GM19372 (cell line): ENCODE measurements around the gene ZNF417.
"Not testable (repeated sequence)": the region's sequence is repeated elsewhere in the genome, so short reads cannot be mapped to it uniquely, and the experiment has no call there.

Source experiments
- ATAC-seq: cut with Tn5 transposase; IDR thresholded peaks from one replicate; pipeline ENCODE4 v1.9.1; 2021; ENCODE audit warnings: mild to moderate bottlenecking, low read depth, moderate library complexity; ENCODE audit not compliant: unreplicated experiment

Gene ZNF417

DNA sequence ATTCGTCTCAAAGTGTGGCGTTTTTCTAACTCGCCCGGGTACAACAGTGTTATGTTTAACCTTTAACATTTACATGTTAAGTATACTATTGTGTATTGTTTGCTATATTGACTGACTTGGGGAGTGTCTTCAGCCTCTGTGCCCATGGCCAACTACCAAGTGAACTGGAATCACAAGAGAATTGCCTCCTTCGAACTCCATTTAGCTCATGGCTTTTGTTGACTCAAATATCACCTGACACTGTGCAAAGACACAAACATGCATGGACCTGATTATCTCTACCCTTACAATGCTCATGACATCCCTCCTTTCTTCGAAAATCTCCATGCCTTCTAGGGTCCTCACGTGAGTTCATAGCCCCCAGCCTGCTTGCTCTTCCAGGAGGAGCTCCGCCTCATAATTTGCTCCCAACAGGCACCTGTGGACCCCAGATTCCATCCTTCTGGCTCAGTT lies 28.3 kb downstream of the ZNF417 start:
- ATAC-seq = no peak

DNA sequence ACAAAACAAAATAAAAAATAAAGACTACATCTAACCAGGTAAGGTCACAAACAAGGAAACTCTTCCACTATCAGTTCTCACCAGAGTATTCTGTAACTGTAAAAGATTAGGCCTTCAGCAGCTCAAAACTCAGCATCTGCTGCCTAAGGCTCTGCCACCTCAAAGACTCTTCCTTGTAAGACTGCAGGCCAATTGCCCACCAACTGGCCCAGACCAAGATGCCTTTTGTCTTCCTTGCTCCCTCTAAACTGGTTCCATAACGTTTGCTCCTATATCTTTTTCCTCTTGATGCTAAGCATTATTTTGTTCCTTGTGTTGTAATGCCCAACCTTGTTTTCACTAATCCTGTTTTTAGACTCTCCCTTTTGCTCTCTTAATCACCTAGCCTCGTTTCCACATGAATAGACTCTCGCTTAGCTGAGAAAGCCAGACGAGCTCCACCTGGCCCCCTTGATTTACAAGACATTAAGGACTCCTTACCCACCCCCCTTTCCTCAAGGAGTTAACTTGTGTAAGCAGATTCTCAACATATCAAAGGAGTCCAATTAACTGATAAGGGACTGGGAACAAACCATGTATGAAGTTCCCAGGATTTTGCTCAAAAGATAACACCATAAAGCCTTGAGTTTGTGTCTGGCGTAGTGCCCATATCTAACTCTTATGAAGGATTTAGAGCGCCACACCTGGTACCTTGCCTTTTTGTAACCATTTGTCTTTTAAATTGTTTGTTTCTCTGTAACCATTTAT lies 29.0 kb downstream of the ZNF417 start:
- no peak for ATAC-seq

DNA sequence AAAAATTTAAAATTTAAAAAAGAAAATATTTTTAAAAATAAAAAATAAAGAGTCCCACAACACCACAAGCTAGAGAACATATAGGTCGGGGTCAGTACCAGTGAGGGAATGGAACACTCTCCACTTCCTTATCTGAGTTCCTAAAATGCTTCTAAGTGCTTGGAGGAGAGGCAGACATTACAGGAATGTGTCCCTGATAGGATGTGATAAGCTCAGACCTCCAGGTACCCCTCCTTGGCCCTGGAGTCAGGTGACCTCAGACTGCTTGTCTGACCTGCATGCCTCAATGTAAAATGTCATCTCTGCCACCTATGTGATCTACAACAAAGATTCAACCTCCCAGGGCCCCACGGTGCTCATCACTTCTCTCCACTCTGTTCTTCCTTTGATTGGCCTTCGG lies 30.3 kb downstream of the ZNF417 start:
- ATAC-seq = no peak

DNA sequence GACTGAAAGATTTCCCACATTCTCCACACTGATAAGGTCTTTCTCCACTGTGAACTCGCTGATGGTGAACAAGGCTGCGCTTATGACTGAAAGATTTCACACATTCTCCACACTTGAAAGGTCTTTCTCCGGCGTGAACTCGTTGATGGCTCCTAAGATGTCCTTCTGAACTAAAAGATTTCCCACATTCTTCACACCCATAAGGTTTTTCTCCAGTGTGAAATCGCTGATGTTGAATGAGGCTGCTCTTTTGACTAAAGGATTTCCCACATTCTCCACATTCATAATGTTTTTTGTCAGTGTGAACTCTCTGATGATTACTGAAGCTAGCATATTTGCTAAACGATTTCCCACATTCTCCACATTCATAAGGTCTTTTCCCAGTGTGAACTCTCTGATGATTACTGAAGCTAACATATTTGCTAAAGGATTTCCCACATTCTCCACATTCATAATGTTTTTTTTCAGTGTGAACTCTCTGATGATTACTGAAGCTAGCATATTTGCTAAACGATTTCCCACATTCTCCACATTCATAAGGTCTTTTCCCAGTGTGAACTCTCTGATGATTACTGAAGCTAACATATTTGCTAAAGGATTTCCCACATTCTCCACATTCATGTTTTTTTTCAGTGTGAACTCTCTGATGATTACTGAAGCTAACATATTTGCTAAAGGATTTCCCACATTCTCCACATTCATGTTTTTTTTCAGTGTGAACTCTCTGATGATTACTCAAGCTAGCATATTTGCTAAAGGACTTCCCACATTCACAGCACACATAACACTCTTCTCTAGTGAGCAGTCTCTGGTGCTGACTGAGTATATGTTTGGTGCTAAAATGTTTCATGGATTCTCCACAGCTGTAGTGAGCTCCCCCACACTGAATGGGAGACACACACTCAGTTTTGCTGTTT lies 42.3 kb downstream of the ZNF417 start:
- not testable (repeated sequence) for ATAC-seq

- ATAC-seq = no peak
Measured at GRCh38 chr19:57872450-57872849, 43.9 kb downstream of the ZNF417 start.

- ATAC-seq = no peak
Measured at GRCh38 chr19:57870225-57870624, 46.2 kb downstream of the ZNF417 start.

GRCh38 chr19:57869655-57870054 lies 46.7 kb downstream of the ZNF417 start:
- not testable (repeated sequence) for ATAC-seq

DNA sequence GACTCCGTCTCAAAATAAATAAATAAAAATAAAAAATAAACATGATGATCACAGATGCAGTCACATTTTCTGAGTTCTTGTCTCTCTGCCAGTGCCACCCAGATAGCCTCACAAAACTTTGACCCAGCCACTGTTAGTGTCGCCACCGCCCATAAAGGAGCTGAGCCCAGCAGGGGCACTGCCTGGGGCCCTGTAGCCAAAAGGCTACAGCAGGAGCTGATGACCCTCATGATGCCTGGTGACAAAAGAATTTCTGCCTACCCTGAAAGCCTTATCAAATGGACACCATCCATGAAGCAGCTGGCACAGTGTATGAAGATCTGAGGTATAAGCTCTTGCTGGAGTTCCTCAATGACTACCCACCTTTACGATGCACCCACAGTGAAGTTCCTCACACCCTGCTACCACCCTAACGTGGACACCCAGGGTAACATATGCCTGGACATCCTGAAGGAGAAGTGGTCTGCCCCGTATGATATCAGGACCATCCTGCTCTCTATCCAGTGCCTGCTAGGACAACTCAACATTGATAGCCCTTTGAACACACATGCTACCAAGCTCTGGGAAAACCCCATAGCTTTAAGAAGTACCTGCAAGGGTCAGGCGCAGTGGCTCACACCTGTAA lies 48.4 kb downstream of the ZNF417 start:
- ATAC-seq = no peak
